ENCODE results near the gene RALGDS.
"Not testable (repeated sequence)": the region's sequence is repeated elsewhere in the genome, so short reads cannot be mapped to it uniquely, and the experiment has no call there.

RALGDS gene

DNA sequence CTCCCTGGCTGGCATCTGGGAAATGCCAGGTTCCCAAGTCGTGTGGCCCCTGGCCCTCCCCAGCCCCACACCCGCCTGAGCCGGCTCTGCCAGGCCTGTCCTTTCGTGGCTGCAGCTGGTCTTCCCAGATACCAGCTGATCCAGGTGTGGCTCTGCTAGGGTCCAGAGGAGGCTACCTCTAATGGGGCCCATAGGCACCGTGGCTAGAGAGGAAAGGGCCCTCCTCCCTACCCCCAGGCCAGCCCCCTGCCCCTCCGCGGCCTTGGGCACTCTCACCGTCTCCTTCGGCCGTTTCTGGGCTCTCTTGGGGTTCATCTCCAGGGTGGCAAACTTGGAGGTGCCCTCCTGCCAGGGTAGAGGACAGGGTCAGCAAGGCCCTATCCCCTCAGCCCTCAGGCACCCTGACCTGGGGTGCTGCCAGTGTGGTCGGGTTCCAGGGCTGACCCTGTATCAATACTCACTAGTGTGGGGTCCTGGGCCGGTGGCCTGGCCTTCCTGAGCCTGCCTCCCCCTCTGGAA, 17.0 kb downstream of the RALGDS start:
- no peak for DNase-seq

DNA sequence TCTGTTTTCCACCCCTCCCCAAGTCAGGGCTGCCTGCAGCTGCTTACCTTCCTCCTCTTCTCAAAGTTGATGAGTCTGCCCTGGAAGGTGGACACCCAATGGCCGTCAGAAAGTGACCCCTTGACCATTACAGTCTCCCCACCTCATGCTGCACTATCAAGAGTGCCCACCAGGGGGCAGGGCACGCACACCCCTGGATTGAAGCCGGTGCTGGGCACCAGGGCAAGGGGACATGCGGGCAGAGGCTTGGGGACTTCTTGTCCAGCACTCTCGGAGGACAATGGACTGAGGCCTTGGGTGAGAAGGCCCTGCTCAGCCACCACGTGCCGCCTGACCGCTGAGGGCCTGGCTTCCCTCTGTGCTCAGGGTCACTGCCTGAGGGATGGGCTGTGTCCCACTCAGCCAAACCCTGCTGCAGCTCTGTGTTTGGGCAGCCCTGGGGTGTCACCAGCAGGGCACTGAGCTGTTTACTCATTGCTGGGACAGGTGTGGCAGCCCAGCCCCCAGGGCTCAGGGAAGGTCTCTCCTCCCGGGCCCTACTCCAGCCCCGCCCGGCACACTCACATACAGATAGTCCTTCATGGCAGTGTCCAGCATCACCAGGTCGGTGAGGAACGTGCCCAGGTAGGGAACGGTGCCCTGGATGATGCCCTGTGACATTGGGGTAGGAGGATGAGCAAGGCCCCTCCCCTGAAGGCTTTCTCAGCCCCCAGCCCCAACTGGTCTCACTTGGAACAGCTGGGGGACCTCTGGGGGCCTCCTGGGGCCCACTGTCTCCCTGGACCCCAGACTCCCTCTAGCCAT, 17.7 kb downstream of the RALGDS start:
- DNase-seq, result no peak

- no peak for DNase-seq
Measured at GRCh38 chr9:133102190-133103021, 18.6 kb downstream of the RALGDS start.

GRCh38 chr9:133101356-133102189, 19.5 kb downstream of the RALGDS start:
- DNase-seq, result no peak

DNA sequence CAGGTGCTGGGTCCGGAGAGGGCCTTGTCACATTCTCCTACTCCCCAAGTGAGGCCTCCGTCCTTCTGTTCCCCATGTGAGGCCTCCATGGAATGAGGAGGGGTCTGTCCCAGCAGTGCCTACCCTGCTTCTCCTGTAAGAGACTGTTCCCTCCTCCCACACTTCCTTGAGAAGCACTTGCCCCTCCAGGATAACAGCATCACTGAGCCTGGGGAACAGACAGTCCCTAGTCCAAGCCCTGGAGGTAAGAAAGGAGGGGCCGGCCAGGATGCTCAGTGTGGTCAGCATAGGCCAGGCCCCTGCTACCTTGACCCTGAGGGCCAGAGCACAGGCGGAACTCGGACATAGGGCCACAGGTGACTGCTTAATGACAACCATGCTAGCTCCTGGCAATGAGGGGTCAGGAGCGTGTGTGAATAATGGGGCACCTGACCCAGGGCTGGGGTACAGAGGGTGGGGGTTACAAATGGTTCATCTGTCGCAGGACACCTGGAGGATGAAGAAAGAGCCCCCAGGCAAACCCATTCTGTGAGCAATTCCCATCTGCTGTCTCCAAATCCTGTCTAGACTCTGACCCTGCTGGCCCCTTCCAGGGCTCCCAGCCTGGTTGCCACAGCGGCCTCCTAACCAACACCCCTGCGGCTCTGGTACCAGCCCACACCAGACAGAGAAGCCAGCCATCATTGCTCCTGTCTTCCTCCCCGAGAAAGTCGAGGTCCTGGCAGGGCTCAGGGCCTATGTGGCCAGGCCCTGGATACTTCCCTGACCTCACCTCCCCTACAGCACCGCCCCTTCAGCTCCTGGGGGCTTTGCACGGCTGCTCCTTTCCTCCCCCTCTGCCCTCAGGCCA, 20.3 kb downstream of the RALGDS start:
- no peak for DNase-seq

- DNase-seq, result no peak
Measured at GRCh38 chr9:133099726-133100505, 21.1 kb downstream of the RALGDS start.

DNA sequence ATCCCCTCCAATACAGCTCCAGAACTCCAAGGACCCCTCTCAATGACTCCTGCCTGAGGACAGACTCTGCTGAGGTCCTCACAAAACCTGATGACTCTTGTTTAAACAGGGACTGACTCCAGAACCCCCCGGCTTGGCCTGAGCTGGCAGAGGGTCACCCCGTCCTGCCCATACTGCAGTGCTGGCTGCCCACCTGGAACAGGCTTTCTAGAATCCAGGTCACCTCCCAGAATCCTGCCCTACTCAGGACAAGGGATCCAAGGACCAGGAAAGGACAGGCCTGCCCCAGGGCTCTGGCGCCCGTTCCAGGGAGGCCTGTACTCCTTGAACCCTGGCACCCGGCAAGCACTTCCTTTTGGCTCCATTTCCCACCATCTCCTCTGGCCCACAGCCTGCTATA, 22.2 kb downstream of the RALGDS start:
- no peak for DNase-seq

GRCh38 chr9:133098104-133098754, 22.8 kb downstream of the RALGDS start:
- no peak for DNase-seq

GRCh38 chr9:133094842-133095393, 26.1 kb downstream of the RALGDS start:
- no peak for DNase-seq

DNA sequence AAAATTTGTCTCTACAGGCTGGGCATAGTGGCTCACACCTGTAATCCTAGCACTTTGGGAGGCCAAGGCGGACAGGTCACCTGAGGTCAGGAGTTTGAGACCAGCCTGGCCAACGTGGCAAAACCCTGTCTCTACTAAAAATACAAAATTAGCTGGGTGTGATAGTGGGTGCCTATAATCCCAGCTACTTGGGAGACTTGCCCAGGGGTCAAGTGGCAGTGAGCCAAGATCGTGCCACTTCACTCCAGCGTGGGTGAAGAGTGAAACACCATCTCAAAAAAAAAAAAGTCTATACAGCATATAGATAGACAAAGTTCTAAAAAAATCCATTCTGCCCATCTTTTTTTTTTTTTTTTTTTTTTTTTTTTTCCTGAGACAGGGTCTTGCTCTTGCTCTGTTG, 26.7 kb downstream of the RALGDS start:
- DNase-seq, result not testable (repeated sequence)

- no peak for DNase-seq
Measured at GRCh38 chr9:133090752-133091385, 30.2 kb downstream of the RALGDS start.

GRCh38 chr9:133090187-133090586, 30.9 kb downstream of the RALGDS start:
- no peak for DNase-seq

- peak; percentile 51 for DNase-seq
Measured at GRCh38 chr9:133089271-133089671, 31.8 kb downstream of the RALGDS start.

DNA sequence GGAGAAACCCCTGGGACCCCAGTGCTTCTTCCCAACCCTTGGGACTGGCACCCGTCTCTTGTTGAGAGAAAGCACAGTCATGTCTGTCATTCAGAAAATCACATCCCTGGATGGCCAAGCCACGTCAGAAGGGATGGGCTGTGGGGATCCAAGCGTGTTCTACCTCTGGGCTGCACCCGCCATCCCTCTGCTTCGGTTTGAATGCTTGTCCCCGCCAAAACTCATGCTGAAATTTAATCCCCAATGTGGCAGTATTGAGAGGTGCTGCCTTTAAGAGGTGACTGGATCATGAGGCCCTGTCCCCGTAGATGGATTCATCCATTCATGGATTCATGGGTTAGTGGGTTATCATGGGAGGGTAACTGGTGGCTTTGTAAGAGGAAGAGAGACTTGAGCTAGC, 32.3 kb downstream of the RALGDS start:
- DNase-seq, result no peak

- DNase-seq, result no peak
Measured at GRCh38 chr9:133088146-133088750, 32.8 kb downstream of the RALGDS start.

GRCh38 chr9:133087429-133088145, 33.5 kb downstream of the RALGDS start:
- DNase-seq, result no peak

- no peak for DNase-seq
Measured at GRCh38 chr9:133086894-133087293, 34.1 kb downstream of the RALGDS start.

DNA sequence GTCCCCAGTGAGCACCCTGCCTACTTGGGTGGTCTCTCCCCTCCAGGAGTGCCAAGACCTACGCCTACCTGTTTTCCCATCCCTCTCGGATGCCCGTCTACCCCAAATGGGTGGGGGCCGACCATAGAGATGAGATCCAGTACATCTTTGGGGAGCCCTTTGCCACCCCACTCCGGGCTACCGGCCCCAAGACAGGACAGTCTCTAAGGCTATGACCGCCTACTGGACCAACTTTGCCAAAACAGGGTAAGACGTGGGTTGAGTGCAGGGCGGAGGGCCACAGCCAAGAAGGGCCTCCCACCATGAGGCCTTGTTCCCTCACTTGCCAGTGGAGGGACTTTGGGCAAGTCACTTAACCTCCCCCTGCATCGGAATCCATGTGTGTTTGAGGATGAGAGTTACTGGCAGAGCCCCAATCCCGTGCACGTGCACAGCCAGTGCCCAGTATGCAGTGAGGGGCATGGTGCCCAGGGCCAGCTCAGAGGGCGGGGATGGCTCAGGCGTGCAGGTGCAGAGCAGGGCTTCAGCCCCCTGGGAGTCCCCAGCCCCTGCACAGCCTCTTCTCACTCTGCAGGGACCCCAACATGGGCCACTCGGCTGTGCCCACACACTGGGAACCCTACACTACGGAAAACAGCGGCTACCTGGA, 34.7 kb downstream of the RALGDS start:
- DNase-seq, result not testable (repeated sequence)

Data from NCI-H1092 (cell line).